DOHH2 (cell line): Measurements from ENCODE around the gene SELENOP.

Experiments
- CTCF ChIP-seq: fragments of 200-600 bp; sonication (generic); IDR thresholded peaks from one replicate; pipeline ENCODE4 v1.5.1; 2014; ENCODE audit warnings: antibody characterized with exemption, mild to moderate bottlenecking, low read depth, low read length; ENCODE audit not compliant: poor library complexity, severe bottlenecking
- EZH2phosphoT487 ChIP-seq: fragments of 200-600 bp; sonication (generic); IDR thresholded peaks from 2 replicates; pipeline ENCODE4 v1.6.1; 2017; ENCODE audit warnings: borderline replicate concordance, mild to moderate bottlenecking, antibody characterized with exemption, low read length, moderate library complexity, mixed read lengths

GRCh38 chr5:42781584-42781983 lies 30.1 kb downstream of the SELENOP start:
- no peak for TF ChIP-seq CTCF
- no peak for TF ChIP-seq EZH2phosphoT487
